DMS53 treated with DMSO at 0.1 percent for 48 hours (cell line): Measurements from ENCODE around the gene ZNRF4.
"Not testable (repeated sequence)": the region's sequence is repeated elsewhere in the genome, so short reads cannot be mapped to it uniquely, and the experiment has no call there.

Experiments used
- DNase-seq: peaks from one replicate; lab custom pipeline; 2025; ENCODE audit not compliant: unreplicated experiment; lab: John Stamatoyannopoulos, UW

ZNRF4 gene

GRCh38 chr19:5472286-5472685 lies 17.1 kb downstream of the ZNRF4 start:
- no peak for DNase-seq

DNA sequence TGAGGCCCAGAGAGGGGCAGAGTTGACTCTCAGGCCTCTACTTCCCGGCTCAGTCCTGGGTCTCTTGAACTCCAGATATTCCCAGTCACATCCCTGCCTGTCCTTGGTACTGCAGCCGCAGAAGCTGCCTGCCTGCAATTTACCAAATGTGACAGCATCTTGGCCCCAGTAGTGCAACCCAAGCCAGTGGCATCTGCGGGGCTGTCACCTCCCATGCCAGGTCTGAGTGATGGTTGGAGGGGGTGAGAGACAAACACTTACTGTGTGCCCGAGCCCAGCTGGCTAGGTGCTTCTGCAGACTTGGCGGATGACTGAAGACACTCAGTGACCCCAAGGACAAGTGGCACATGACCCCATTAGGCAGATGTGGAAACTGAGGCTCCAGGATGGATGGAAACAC lies 18.4 kb downstream of the ZNRF4 start:
- DNase-seq = no peak

- no peak for DNase-seq
Observed at GRCh38 chr19:5477451-5478215, 22.4 kb downstream of the ZNRF4 start.

DNA sequence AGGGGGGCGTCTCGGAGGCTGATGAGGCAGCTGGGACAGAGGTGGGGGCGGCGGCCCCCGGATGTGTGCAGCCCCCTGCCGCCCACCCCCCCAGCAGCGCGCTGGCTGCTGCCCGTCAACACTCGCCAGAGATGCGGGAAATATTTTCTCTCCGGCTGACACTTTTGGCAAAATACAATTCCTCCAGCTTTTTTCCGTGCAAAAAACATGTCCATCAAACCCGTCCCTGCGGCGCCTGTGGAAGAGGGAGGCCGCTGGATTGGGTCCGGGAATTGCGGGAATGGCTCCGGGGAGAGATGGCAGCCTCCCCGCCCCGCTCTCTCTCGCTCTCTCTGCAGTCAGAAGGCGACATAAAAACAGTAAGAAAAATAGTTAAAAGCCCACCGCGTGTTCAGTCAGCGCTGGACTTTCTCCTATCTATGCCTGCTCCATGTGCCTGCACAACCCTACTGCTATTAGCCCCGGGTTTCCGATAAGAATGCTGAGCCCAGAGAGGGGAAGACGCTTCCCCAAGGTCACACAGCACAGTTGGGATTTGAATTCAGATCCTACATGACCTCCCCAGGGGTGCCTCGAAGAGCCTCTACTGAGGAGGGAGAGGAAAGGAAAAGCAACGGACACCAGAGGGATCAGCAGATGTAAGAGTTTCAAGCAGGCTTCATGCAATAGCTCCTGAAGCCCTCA lies 23.2 kb downstream of the ZNRF4 start:
- DNase-seq = no peak

DNA sequence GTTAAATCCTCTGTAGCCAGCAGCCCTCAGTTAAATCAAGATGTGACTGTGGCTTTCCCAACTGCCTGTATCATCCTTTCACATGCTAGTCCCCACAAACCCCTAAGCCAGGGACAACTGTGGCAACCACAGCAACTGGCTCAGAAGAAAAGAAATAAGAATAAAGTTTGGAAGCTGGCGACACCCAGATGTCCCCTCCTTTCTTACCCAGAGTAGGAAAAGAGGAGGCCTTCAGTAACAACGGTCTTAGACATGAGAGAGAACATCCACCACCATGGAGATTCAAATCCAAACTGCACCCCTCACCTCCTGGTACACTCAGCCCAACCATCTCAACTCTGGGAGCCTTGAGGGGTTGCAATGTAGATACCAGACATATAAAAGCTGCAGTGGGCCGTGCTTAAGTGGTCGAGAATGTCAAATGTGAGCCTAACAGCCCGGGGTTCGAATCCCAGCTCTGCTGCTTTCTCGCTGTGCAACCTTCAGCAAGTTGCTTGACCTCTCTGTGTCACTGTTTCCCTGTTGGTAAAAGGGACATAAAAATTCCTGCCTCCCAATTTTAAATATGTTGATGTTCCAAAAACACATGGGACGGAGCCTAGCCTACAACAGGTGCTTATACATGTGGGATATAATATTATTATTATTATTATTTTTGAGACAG lies 23.8 kb downstream of the ZNRF4 start:
- DNase-seq = no peak

DNA sequence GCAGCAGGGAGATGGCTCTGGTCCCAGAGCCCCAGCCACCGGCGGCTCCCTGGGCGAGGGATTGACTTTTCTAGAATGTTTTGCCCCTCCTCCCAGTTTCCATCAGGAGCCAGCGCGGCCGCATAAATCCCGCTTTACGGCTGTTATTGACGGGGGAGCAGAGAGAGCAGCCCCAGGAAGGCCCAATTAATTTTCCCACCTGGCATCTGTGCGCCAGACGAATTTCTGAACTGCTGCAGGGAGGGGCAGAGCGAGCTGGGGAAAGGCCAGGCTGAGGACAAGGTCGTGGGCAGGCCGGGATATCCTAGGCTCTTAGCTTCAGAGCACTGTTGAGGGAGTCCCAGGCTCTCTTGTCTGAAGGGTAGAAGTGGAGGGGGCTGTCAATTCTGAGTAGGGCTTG lies 24.7 kb downstream of the ZNRF4 start:
- no peak for DNase-seq

GRCh38 chr19:5480427-5480836 lies 25.2 kb downstream of the ZNRF4 start:
- no peak for DNase-seq

DNA sequence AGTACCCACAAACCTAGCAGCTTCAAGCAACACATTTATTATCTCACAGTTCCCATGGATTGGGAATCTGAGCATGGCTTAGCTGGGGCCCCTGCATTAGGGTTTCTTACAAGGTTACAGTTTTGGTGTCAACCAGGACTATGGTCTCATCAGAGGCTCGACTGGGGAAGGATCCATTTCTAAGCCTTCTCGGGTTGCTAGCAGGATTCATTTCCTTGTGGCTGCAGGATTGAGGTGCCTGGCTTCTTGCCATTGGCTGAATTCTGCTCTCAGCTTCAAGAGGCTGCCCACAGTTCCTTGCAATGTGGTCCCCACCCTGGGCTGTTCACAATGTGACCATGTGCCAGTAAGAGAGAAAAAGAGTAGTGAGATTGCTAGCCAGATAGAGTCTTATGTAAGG lies 26.7 kb downstream of the ZNRF4 start:
- DNase-seq = no peak

GRCh38 chr19:5484398-5485285 lies 29.4 kb downstream of the ZNRF4 start:
- DNase-seq = no peak

DNA sequence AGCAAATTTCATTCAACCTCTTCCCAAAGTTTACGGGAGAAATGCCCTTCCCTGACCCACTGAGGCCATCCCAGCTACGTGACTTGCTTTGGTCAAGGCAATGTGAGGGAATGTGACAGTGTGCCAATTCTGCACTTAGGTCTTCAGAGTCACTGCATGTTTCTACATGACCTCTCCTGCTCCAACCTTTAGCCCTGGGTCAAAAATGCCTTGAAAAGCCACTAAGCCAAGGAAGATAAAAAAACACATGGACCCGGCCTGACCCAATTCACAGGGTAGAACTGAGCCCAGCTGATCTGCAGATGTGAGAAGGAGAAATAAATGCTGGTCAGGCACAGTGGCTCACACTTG lies 30.0 kb downstream of the ZNRF4 start:
- no peak for DNase-seq

- DNase-seq = not testable (repeated sequence)
Observed at GRCh38 chr19:5485658-5486057, 30.4 kb downstream of the ZNRF4 start.

DNA sequence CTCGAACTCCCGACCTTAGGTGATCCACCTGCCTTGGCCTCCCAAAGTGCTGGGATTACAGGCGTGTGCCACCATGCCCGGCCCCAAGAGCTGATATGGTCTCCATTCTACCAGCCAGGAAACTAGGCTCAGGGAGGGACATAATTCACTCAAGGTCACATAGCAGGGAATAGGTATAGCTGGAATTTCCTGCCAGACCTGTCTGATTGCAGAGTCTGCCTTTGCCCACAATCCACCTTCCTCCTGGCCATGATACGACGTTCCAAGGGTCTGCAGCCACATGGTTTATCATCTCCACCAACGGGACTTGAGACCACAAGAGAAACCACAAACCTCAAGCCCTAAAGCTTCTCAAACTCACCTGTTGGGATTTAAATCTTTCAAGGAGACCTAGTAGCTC lies 32.0 kb downstream of the ZNRF4 start:
- DNase-seq = no peak

DNA sequence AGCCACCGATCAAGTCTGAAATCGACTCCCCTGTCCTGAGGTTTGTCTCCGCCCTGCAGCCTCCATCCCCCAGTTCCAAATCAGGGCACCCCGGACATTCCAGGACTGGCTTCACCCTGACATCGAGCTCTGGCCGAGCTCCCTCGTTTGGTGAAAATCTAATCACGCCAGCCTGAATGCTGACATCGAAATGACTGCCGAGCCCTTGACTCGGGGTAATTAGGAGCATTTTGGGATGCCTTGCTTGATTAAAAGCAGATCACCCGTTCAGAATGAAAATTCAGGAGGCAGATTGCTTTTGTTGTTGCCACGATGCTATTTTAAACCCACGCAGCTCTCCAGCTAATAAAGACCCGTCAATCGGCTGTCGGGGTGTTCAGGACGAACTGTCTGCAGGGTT lies 34.3 kb downstream of the ZNRF4 start:
- DNase-seq = no peak

DNA sequence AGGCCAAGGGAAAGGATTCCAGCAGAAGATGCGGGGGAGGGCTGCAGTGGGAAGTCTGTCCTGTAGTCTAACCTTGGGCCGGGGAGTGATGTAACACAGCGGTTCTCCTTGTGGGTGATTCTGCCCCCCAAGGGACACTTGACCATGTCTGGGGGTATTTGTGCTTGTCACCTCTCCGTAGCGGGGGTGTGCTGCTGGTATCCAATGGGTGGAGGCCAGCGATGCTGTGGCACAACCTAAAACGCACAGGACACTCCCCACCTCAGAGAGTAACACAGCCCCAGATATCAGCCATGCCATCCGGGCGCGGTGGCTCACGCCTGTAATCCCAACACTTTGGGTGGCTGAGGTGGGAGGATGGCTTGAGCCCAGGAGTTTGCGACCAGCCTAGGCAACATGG lies 36.3 kb downstream of the ZNRF4 start:
- DNase-seq = no peak

DNA sequence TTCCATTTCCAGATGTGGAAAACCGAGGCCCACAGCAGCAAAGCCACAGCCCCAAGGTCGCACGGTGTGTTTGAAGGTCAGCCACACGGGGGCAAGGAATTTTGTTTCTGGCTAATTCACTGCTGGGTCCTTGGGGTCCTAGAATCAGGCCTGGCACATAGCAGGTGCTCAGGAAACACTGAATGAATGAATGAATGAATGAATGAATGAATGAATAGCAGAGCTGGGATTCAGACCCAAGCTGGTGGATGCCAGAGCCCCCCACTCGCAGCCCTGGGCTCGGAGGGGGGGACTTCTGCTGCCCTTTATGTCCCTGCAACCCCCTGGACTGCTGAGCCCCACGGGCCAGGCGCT lies 37.0 kb downstream of the ZNRF4 start:
- DNase-seq = no peak

GRCh38 chr19:5492635-5493409 lies 37.6 kb downstream of the ZNRF4 start:
- no peak for DNase-seq

DNA sequence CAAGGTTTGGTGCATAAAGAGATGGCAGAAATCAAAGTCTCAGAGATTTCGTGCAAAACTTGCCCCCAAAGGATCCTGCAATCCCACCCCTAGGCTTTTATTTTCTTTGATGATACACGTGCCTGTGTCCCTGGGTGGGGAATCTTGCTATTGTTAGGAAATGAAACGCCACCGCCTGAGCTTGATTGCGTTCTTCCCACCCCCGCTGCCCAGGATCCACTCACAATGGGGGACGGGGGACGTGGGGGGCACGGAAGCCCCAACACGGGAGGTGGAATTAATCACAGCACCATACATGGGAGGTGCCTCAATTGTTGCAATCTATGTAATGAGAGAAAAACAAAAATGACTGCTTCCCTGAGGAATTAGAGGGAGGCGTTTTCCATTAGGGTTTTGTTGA lies 39.6 kb downstream of the ZNRF4 start:
- no peak for DNase-seq

DNA sequence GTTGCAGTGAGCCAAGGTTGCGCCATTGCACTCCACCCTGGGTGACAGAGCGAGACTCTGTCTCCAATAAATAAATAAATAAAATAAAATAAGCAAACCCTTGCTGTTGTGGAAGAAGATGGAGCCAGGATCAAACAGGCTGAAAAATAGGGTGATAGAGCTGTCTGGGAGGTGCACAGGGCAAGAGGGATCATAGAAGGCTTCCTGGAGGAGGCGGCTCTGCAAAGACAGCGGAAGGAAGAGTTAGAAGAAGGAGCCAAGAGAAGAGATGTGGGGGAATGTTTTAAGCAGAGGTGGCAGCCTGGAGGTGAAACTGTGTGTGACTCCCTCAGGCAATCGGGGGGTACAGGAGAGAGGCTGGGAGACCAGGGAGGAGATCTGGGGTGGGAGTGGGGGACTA lies 40.6 kb downstream of the ZNRF4 start:
- no peak for DNase-seq

GRCh38 chr19:5497297-5497696 lies 42.1 kb downstream of the ZNRF4 start:
- DNase-seq = no peak

DNA sequence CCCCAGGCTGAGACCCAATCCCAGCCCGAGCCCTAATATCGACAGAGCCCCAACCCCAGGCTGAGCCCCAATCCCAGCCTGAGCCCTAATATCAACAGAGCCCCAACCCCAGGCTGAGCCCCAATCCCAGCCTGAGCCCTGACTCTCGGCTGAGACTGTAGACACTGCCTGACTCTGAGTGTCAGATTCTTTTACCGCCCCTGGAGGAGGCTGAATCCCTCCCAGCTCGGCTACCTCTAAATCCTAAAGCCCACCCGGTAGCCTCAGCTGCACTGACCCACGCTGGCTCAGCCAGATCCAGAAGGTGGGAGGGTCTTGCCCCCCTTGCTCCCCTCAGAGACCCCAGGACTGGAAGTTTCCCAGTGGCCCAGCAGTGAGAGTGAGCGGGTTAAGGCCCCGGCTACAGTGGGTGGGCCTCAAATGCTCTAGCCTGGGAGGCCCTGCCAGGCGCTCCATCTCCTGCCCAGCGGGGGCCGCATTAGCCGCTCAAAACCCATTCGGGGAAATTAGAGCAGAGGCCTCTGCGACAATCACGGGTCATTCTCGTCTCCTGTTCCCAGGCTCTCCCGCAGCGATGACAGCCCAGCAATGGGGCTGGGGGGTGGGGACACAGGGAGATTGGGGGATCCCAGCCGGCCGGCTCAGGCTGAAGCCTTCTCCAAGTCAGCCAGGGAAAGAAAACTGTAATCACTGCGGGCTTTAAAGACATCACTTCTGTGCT lies 43.8 kb downstream of the ZNRF4 start:
- no peak for DNase-seq
